SU-DHL-6 (cell line): ENCODE data around the gene PIK3CA.
"Not testable (repeated sequence)": the region's sequence is repeated elsewhere in the genome, so short reads cannot be mapped to it uniquely, and the experiment has no call there.

Experiments used
- H2AFZ ChIP-seq: fragments of 200-600 bp; sonication (generic); 2 replicates; pipeline ENCODE4 v1.6.1; 2014; ENCODE audit warnings: low read depth, mild to moderate bottlenecking, moderate library complexity, mixed read lengths, antibody characterized with exemption, low read length; ENCODE audit not compliant: severe bottlenecking
- H3F3A ChIP-seq: fragments of 200-600 bp; shearing (Covaris generic); 2 replicates; pipeline ENCODE4 v1.6.0; 2016; ENCODE audit warnings: antibody characterized with exemption, mild to moderate bottlenecking; ENCODE audit not compliant: insufficient read depth
- H3K27ac ChIP-seq: fragments of 200-600 bp; sonication (generic); 2 replicates; pipeline ENCODE4 v1.5.1; 2016; ENCODE audit warnings: low read depth, mild to moderate bottlenecking, low read length, moderate library complexity, mixed read lengths
- H3K27me3 ChIP-seq: fragments of 200-600 bp; sonication (generic), shearing (Covaris generic); 2 replicates; pipeline ENCODE4 v1.6.0; 2014; ENCODE audit warnings: mild to moderate bottlenecking, low read length
- H3K36me3 ChIP-seq: fragments of 200-600 bp; sonication (generic); 2 replicates; pipeline ENCODE4 v1.6.1; 2014; ENCODE audit warnings: mild to moderate bottlenecking, low read length, mixed read lengths
- H3K4me2 ChIP-seq: fragments of 300-600, 200-600 bp; shearing (Covaris generic), sonication (generic); 2 replicates; pipeline ENCODE4 v1.6.0; 2014; ENCODE audit warnings: low read length, low read depth, mild to moderate bottlenecking; ENCODE audit not compliant: poor library complexity, severe bottlenecking
- H3K4me3 ChIP-seq: fragments of 200-600 bp; sonication (generic); 2 replicates; pipeline ENCODE4 v1.5.1; 2014; ENCODE audit warnings: antibody characterized with exemption, low read length, mild to moderate bottlenecking, mixed read lengths; ENCODE audit not compliant: insufficient read depth, poor library complexity, severe bottlenecking
- H3K79me2 ChIP-seq: fragments of 200-600 bp; sonication (generic); 2 replicates; pipeline ENCODE4 v1.6.1; 2014; ENCODE audit warnings: mild to moderate bottlenecking, low read length, moderate library complexity; ENCODE audit not compliant: insufficient read depth
- H3K9ac ChIP-seq: fragments of 200-600 bp; sonication (generic); 2 replicates; pipeline ENCODE4 v1.7.0; 2014; ENCODE audit warnings: mild to moderate bottlenecking, low read length
- H3K9me2 ChIP-seq: fragments of 200-600 bp; sonication (generic); replicated peaks from 2 replicates; pipeline ENCODE4 v1.6.1; 2014; ENCODE audit warnings: low read length; ENCODE audit not compliant: insufficient read depth
- H3K9me3 ChIP-seq: fragments of 200-600 bp; sonication (generic); 2 replicates; pipeline ENCODE4 v1.6.1; 2014; ENCODE audit warnings: low read length, mixed read lengths; ENCODE audit not compliant: insufficient read depth
- H4K20me1 ChIP-seq: fragments of 200-600 bp; sonication (generic); 2 replicates; pipeline ENCODE4 v1.6.1; 2014; ENCODE audit warnings: low read depth, mild to moderate bottlenecking, antibody characterized with exemption, low read length, moderate library complexity, mixed read lengths
- CTCF ChIP-seq: fragments of 200-600 bp; sonication (generic); IDR thresholded peaks from one replicate; pipeline ENCODE4 v1.5.1; 2017; ENCODE audit warnings: antibody characterized with exemption, mild to moderate bottlenecking, low read length, moderate library complexity; ENCODE audit not compliant: insufficient read depth, poor library complexity, severe bottlenecking
- EZH2phosphoT487 ChIP-seq: fragments of 200-600 bp; sonication (generic), shearing (Covaris generic); conservative IDR thresholded peaks from 2 replicates; pipeline ENCODE4 v1.6.1; 2018; ENCODE audit warnings: mild to moderate bottlenecking, antibody characterized with exemption, low read length, moderate library complexity, mixed read lengths

Gene PIK3CA

GRCh38 chr3:179244878-179245277 lies 96.7 kb downstream of the PIK3CA start:
- H4K20me1 ChIP-seq: no peaks in the 10 kb centered on the region
- TF ChIP-seq EZH2phosphoT487 (no peak), CTCF (no peak)
- no peaks in the 10 kb centered on the region for H3K79me2 ChIP-seq
- H3K27me3 ChIP-seq: no peaks in the 10 kb centered on the region
- H3K4me3 ChIP-seq: no peak overlapping the region
- no peak overlapping the region for H3K27ac ChIP-seq
- H3K4me2 ChIP-seq: no peak overlapping the region
- H3F3A ChIP-seq: no peaks in the 10 kb centered on the region
- H3K36me3 ChIP-seq: no peaks in the 10 kb centered on the region
- no peaks in the 10 kb centered on the region for H3K9me3 ChIP-seq
- no peaks in the 10 kb centered on the region for H3K9me2 ChIP-seq
- no peak overlapping the region for H2AFZ ChIP-seq
- H3K9ac ChIP-seq: no peak overlapping the region

GRCh38 chr3:179247289-179248015 lies 99.3 kb downstream of the PIK3CA start:
- H3K36me3 ChIP-seq: no peaks in the 10 kb centered on the region
- H2AFZ ChIP-seq: no peak overlapping the region
- no peak overlapping the region for H3K27ac ChIP-seq
- TF ChIP-seq EZH2phosphoT487: no peak
- no peaks in the 10 kb centered on the region for H3K79me2 ChIP-seq
- H3K4me2 ChIP-seq: no peak overlapping the region
- H3F3A ChIP-seq: no peaks in the 10 kb centered on the region
- H3K4me3 ChIP-seq: no peak overlapping the region
- H3K9me2 ChIP-seq: no peaks in the 10 kb centered on the region
- H3K27me3 ChIP-seq: no peaks in the 10 kb centered on the region
- H3K9me3 ChIP-seq: no peaks in the 10 kb centered on the region
- H3K9ac ChIP-seq: no peak overlapping the region
- H4K20me1 ChIP-seq: no peaks in the 10 kb centered on the region

DNA sequence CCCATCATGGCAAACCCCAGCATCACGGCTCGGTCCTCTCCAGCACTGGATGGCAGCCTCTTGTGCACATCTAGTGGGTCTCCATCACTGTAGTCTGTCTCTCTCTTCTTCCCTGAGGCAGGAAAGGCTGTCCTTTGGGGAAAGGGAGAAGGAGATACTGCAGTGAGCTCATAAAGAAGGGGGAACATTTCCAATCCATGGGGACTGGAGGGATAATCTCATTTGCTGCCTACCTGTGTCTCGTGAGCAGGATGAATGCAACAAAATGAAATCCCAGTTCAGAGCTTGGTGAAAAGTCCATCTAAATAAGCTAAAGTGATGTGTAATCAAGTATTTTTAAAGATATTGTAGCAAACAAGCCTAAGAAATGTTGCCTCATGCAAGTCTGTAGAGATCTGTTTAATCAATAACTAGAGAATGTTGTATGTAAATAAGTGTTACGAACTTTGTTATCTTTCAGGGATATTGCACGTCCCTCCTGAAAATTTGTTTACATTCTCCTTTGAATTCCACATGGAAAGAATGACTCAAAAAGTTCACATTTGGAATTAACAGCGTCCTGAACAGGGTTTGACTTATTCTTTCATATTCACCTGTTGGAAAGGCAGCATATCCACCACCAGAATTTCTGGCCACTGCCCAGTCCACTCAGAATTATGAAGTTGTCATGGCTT lies 102.8 kb downstream of the PIK3CA start, which contains the start of gene KCNMB3:
KCNMB3 (minus strand) TSS at position 312 of the 674 bp plus-strand sequence; CDS start at position 188, 124 bp downstream.
- Histone ChIP-seq H3K9ac (no peak within 1 kb of the TSS), H4K20me1 (no peaks in the 10 kb centered on the region), H3K4me3 (no peak within 1 kb of the TSS), H3K9me3 (no peaks in the 10 kb centered on the region), H3K36me3 (no peaks in the 10 kb centered on the region), H3F3A (no peaks in the 10 kb centered on the region), H3K9me2 (no peaks in the 10 kb centered on the region), H3K79me2 (no peaks in the 10 kb centered on the region), H3K27ac (no peak within 1 kb of the TSS), H3K27me3 (no peaks in the 10 kb centered on the region), H3K4me2 (no peak within 1 kb of the TSS), H2AFZ (no peak within 1 kb of the TSS)
- TF ChIP-seq CTCF: no peak
- TF ChIP-seq EZH2phosphoT487: no peak

- TF ChIP-seq EZH2phosphoT487 (no peak), CTCF (no peak)
- no peaks in the 10 kb centered on the region for H3K36me3 ChIP-seq
- no peak overlapping the region for H3K4me2 ChIP-seq
- H3K9me2 ChIP-seq: no peaks in the 10 kb centered on the region
- 0 out of 2 replicates have a peak, but pooled peaks cover 11% of the 10 kb centered on the region for H3F3A ChIP-seq
- no peaks in the 10 kb centered on the region for H3K9me3 ChIP-seq
- H3K4me3 ChIP-seq: no peak overlapping the region
- no peaks in the 10 kb centered on the region for H3K79me2 ChIP-seq
- H4K20me1 ChIP-seq: no peaks in the 10 kb centered on the region
- no peak overlapping the region for H3K27ac ChIP-seq
- no peak overlapping the region for H2AFZ ChIP-seq
- no peaks in the 10 kb centered on the region for H3K27me3 ChIP-seq
- H3K9ac ChIP-seq: no peak overlapping the region
Measured at GRCh38 chr3:179256813-179257212, 108.7 kb downstream of the PIK3CA start.

DNA sequence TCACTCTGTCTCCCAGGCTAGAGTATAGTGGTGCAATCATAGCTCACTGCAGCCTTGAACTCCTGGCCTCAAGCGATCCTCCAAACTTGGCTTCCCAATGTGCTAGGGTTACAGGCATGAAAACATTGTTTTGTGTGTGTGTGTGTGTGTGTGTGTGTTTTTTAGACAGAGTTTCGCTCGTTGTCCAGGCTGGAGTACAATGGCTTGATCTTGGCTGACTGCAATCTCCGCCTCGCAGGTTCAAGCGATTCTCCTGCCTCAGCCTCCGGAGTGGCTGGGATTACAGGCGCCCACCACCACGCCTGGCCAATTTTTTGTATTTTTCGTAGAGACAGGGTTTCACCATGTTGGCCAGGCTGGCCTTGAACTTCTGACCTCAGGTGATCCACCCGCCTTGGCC lies 109.6 kb downstream of the PIK3CA start:
- 0 out of 2 replicates have a peak, but pooled peaks cover 11% of the 10 kb centered on the region for H3F3A ChIP-seq
- H3K36me3 ChIP-seq, H3K4me2 ChIP-seq, H3K4me3 ChIP-seq, H3K9me3 ChIP-seq, H3K9me2 ChIP-seq, H3K27me3 ChIP-seq, H3K9ac ChIP-seq, H3K79me2 ChIP-seq, H3K27ac ChIP-seq, H4K20me1 ChIP-seq, H2AFZ ChIP-seq: not testable (repeated sequence)
